ENCODE data around the gene MCCC2. TPM values are rescaled to one million over a fixed set of nuclear protein-coding genes. Genes with fewer than 3 reads are reported as not detected.
"Not testable (repeated sequence)": the region's sequence is repeated elsewhere in the genome, so short reads cannot be mapped to it uniquely, and the experiment has no call there.

The MCCC2 gene
- total and polyA plus RNA-seq, 12 donors = 24.0 to 135 (median 79.5) TPM

GRCh38 chr5:71576241-71576640, 10.9 kb upstream of the MCCC2 start:
- Histone ChIP-seq H3K27me3 (no peaks in the 10 kb centered on the region), H3K27ac (no peak overlapping the region), H3K4me1 (replicated peaks in 1 of 2) (no peaks in the 10 kb centered on the region), H3K36me3 (replicated peaks in 1 of 2) (no peaks in the 10 kb centered on the region), H3K9me3 (replicated peaks in 1 of 3) (no peaks in the 10 kb centered on the region), H3K4me3 (no peak overlapping the region)
- DNase-seq = no peak
- TF ChIP-seq CTCF (IDR thresholded peaks at IDR 0.05) (no peak), POLR2A (IDR thresholded peaks at IDR 0.05) (no peak)
- intact Hi-C loops (cut with DNase I) = no loop called here
- WGBS, 4 donors = 96 to 100% (median 98%) methylated on average over 3 of the region's 3 CpGs

- intact Hi-C loops (cut with DNase I); DNase-seq; H3K4me3 ChIP-seq; H3K4me1 ChIP-seq (replicated peaks in 1 of 2); H3K27me3 ChIP-seq; H3K27ac ChIP-seq; H3K36me3 ChIP-seq (replicated peaks in 1 of 2); H3K9me3 ChIP-seq (replicated peaks in 1 of 3): not testable (repeated sequence)
- 79 to 97% (median 88%) methylated on average over 6 of the region's 6 CpGs for WGBS, 4 donors
Observed at GRCh38 chr5:71577839-71578238, 9.3 kb upstream of the MCCC2 start.

- TF ChIP-seq CTCF (IDR thresholded peaks at IDR 0.05) (no peak), POLR2A (IDR thresholded peaks at IDR 0.05) (no peak)
- no peak overlapping the region for H3K4me3 ChIP-seq
- H3K36me3 ChIP-seq (replicated peaks in 1 of 2) = no peaks in the 10 kb centered on the region
- 84 to 90% (median 88%) methylated on average over 4 of the region's 4 CpGs for WGBS, 4 donors
- intact Hi-C loops (cut with DNase I) = no loop called here
- H3K27me3 ChIP-seq = no peaks in the 10 kb centered on the region
- H3K4me1 ChIP-seq (replicated peaks in 1 of 2) = peaks cover 0 to 6% of the 10 kb centered on the region in 2 donors
- no peak for DNase-seq
- H3K9me3 ChIP-seq (replicated peaks in 1 of 3) = no peaks in the 10 kb centered on the region
- no peak overlapping the region for H3K27ac ChIP-seq
Observed at GRCh38 chr5:71582945-71583584, 4.1 kb upstream of the MCCC2 start.

GRCh38 chr5:71586052-71586940, 844 bp upstream of the MCCC2 start:
- H3K27ac ChIP-seq = peak overlapping the region; percentile 18 to 93 (median 78)
- peak overlapping the region; percentile 4 to 84 (median 36) for H3K4me3 ChIP-seq
- H3K4me1 ChIP-seq (replicated peaks in 1 of 2) = peaks cover 0 to 25% of the 10 kb centered on the region in 2 donors
- no peaks in the 10 kb centered on the region for H3K27me3 ChIP-seq
- intact Hi-C loops (cut with DNase I) = no loop called here
- 73 to 77% (median 76%) methylated on average over 22 of the region's 22 CpGs for WGBS, 4 donors
- no peaks in the 10 kb centered on the region for H3K36me3 ChIP-seq (replicated peaks in 1 of 2)
- TF ChIP-seq POLR2A (IDR thresholded peaks at IDR 0.05) = no peak
- no peak for TF ChIP-seq CTCF (IDR thresholded peaks at IDR 0.05)
- H3K9me3 ChIP-seq (replicated peaks in 1 of 3) = no peaks in the 10 kb centered on the region
- peak; percentile 13 to 60 (median 34) for DNase-seq
